ENCODE data around the gene STMP1. TPM values are rescaled to one million over a fixed set of nuclear protein-coding genes. Genes with fewer than 3 reads are reported as not detected.

The STMP1 gene
- polyA plus RNA-seq, 2 of the 4 experiments (the other 2 are of a cell fraction) = 33.0 to 35.5 TPM

- no peak for FAIRE-seq
- no peak for DNase-seq (ENCODE audit: low read depth in 1 of 2, low spot score in 1 of 2)
- no peak for TF ChIP-seq ESRRA (IDR thresholded peaks at IDR 0.05; ENCODE audit: borderline replicate concordance, low read length)
- TF ChIP-seq MAX (IDR thresholded peaks at IDR 0.05) = no peak
- no peak for TF ChIP-seq FOXS1 (CRISPR knock-in tag; IDR thresholded peaks at IDR 0.05)
- TF ChIP-seq EP300 (IDR thresholded peaks at IDR 0.05) = no peak
- TF ChIP-seq ZFP36 (IDR thresholded peaks at IDR 0.05; ENCODE audit: borderline replicate concordance, partially characterized antibody) = no peak
- no peak for TF ChIP-seq POLR2AphosphoS2 (conservative IDR thresholded peaks at IDR 0.05; ENCODE audit: low read length)
- TF ChIP-seq MAZ (IDR thresholded peaks at IDR 0.05; ENCODE audit: borderline replicate concordance, low read depth, low read length) = no peak
- no peak for TF ChIP-seq GATA3 (IDR thresholded peaks at IDR 0.05; ENCODE audit: borderline replicate concordance)
- no peak for TF ChIP-seq ELK1 (IDR thresholded peaks at IDR 0.05; ENCODE audit: low read depth, low read length)
- TF ChIP-seq E2F6 (IDR thresholded peaks at IDR 0.05; ENCODE audit: borderline replicate concordance, low read depth) = no peak
- TF ChIP-seq KDM1A (IDR thresholded peaks at IDR 0.05; ENCODE audit: low read depth) = no peak
- H3K4me1 ChIP-seq = peaks cover 27% of the 10 kb centered on the region
- H3K27ac ChIP-seq = no peak overlapping the region
- H3K4me2 ChIP-seq = no peak overlapping the region
- CTCF ChIA-PET = interaction anchor here (0.9 to 4.2 kb wide), 8 partner anchors 10 to 443 kb away, joined by 3 to 17 read pairs (median 4); partner anchors contain the start of gene STMP1
- H3K4me3 ChIP-seq = no peak overlapping the region
- ATAC-seq = no peak
- H3K9me3 ChIP-seq = no peaks in the 10 kb centered on the region
- 73% methylated on average over 4 of the region's 4 CpGs for WGBS (ENCODE audit: missing lambda C conversion rate)
- POLR2A ChIA-PET = no interaction called here
Observed at GRCh38 chr7:135712182-135712782, 50.0 kb downstream of the STMP1 start.

DNA sequence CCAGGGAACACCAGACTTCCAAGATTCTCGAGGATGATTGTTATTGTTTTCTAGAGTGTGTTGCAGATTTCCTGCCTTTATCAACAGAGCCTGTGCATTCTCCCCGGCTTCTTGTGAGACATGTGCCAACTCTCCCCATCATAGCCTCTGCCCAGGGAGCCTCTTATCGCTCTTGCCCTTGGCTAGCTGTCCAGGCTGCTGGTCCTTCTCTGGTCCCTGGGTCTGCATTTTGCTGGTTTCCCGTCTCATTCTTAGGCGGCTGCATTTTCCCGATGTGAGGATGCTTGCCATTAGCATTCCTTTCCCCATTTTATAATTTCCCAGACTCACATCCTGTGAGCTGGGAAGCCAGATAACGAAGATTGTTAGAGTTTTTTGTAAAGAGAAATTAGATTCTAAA, 50.5 kb downstream of the STMP1 start:
- ChIA-PET POLR2A (no interaction called here), CTCF (interaction anchor here (0.7 to 4.2 kb wide), 5 partner anchors 13 to 88 kb away, joined by 3 to 17 read pairs (median 4); no protein-coding TSS in a partner anchor)
- Histone ChIP-seq H3K27ac (no peak overlapping the region), H3K4me3 (no peak overlapping the region), H3K4me2 (no peak overlapping the region), H3K9me3 (no peaks in the 10 kb centered on the region), H3K4me1 (peaks cover 27% of the 10 kb centered on the region)
- WGBS (ENCODE audit: missing lambda C conversion rate) = 82% methylated on average over 7 of the region's 7 CpGs
- DNase-seq (ENCODE audit: low read depth in 1 of 2, low spot score in 1 of 2) = no peak
- TF ChIP-seq E2F6 (IDR thresholded peaks at IDR 0.05; ENCODE audit: borderline replicate concordance, low read depth) = no peak
- TF ChIP-seq JUNB (IDR thresholded peaks at IDR 0.05) = no peak
- TF ChIP-seq FOSB (CRISPR knock-in tag; IDR thresholded peaks at IDR 0.05) = no peak
- TF ChIP-seq JUN (IDR thresholded peaks at IDR 0.05) = no peak
- no peak for TF ChIP-seq RCOR1 (IDR thresholded peaks at IDR 0.05; ENCODE audit: low read depth, low read length)
- no peak for TF ChIP-seq RARB (CRISPR knock-in tag; IDR thresholded peaks at IDR 0.05)
- no peak for TF ChIP-seq ZC3H11A (IDR thresholded peaks at IDR 0.05)
- no peak for TF ChIP-seq MAFK (IDR thresholded peaks at IDR 0.05; ENCODE audit: partially characterized antibody)
- no peak for TF ChIP-seq SREBF2 (IDR thresholded peaks at IDR 0.05)
- no peak for TF ChIP-seq PHF8 (IDR thresholded peaks at IDR 0.05; ENCODE audit: borderline replicate concordance, low read depth)
- FAIRE-seq = no peak
- ATAC-seq = no peak

GRCh38 chr7:135713836-135714470, 51.6 kb downstream of the STMP1 start:
- POLR2A ChIA-PET = no interaction called here
- TF ChIP-seq MAZ (IDR thresholded peaks at IDR 0.05; ENCODE audit: borderline replicate concordance, low read depth, low read length) (no peak), CHD2 (IDR thresholded peaks at IDR 0.05; ENCODE audit: low read length, partially characterized antibody) (no peak), RFX5 (IDR thresholded peaks at IDR 0.05) (no peak)
- ATAC-seq = peak in 1 of 2 experiments; percentile 13; a peak in 2 of 6 replicates

More at GRCh38 chr7:135713836-135714470, 51.6 kb downstream of the STMP1 start:
- 88% methylated on average over 4 of the region's 4 CpGs for WGBS (ENCODE audit: missing lambda C conversion rate)
- Histone ChIP-seq H3K9me3 (no peaks in the 10 kb centered on the region), H3K4me3 (no peak overlapping the region), H3K27ac (peak overlapping the region in 1 of 2 experiments; percentile 66; a peak in 3 of 6 replicates), H3K4me2 (peak overlapping the region; percentile 70), H3K4me1 (peaks cover 27% of the 10 kb centered on the region)
- FAIRE-seq (no peak), DNase-seq (ENCODE audit: low read depth in 1 of 2, low spot score in 1 of 2) (no peak)
- CTCF ChIA-PET = interaction anchor here (0.8 to 1.7 kb wide), 4 partner anchors 18 to 87 kb away, joined by 3 to 4 read pairs (median 4); no protein-coding TSS in a partner anchor

Data from A549 (cell line).